SK-N-SH treated with all-trans-retinoic acid at 6 μM for 48 hours (cell line): Measurements from ENCODE around the gene HDAC4.
A peak's percentile ranks its signal among the peaks of the same experiment; 100 is the strongest.

Experiments
- ATAC-seq: fragments of 200-7000 bp; cut with Tn5 transposase; 3 replicates; pipeline ENCODE4 v1.9.1; 2020; ENCODE audit warnings: mild to moderate bottlenecking, moderate library complexity
- ARNTL ChIP-seq: fragments of 450-650 bp; formaldehyde crosslinking; IDR thresholded peaks from 2 replicates; pipeline ENCODE4 v1.5.0; 2020; ENCODE audit warnings: low read depth, mild to moderate bottlenecking, moderate library complexity, borderline replicate concordance
- BACH2 ChIP-seq: fragments of 250-450 bp; sonication (Bioruptor Pico); IDR thresholded peaks from 2 replicates; pipeline ENCODE4 v1.9.0; 2021; ENCODE audit warnings: mild to moderate bottlenecking, borderline replicate concordance
- CREB5 ChIP-seq: fragments of 250-450 bp; sonication (Bioruptor Pico); IDR thresholded peaks from 2 replicates; pipeline ENCODE4 v1.5.1; 2020; ENCODE audit warnings: low read depth, mild to moderate bottlenecking, moderate library complexity
- CSDC2 ChIP-seq: fragments of 250-450 bp; sonication (Bioruptor Pico); IDR thresholded peaks from 2 replicates; pipeline ENCODE4 v1.5.0; 2020; ENCODE audit warnings: mild to moderate bottlenecking, moderate library complexity
- CSRNP3 ChIP-seq: fragments of 250-450 bp; sonication (Bioruptor Pico); IDR thresholded peaks from 2 replicates; pipeline ENCODE4 v1.5.1; 2021; ENCODE audit warnings: mild to moderate bottlenecking, moderate library complexity
- GLIS3 ChIP-seq: fragments of 250-450 bp; sonication (Bioruptor Pico); IDR thresholded peaks from 2 replicates; pipeline ENCODE4 v1.5.0; 2020; ENCODE audit warnings: mild to moderate bottlenecking, moderate library complexity
- OSR1 ChIP-seq: fragments of 250-450 bp; sonication (Bioruptor Pico); IDR thresholded peaks from 2 replicates; pipeline ENCODE4 v1.8.0; 2022; ENCODE audit warnings: moderate library complexity, mild to moderate bottlenecking, inconsistent platforms
- PPARA ChIP-seq: fragments of 250-450 bp; sonication (Bioruptor Pico); IDR thresholded peaks from 2 replicates; pipeline ENCODE4 v1.5.0; 2020; ENCODE audit warnings: mild to moderate bottlenecking, borderline replicate concordance
- RARB ChIP-seq: fragments of 250-450 bp; sonication (Bioruptor Pico); IDR thresholded peaks from 2 replicates; pipeline ENCODE4 v1.8.0; 2021; ENCODE audit warnings: mild to moderate bottlenecking, moderate library complexity
- SNAI2 ChIP-seq: fragments of 250-450 bp; sonication (Bioruptor Pico); IDR thresholded peaks from 2 replicates; pipeline ENCODE4 v1.5.0; 2020; ENCODE audit warnings: mild to moderate bottlenecking, moderate library complexity
- TOX ChIP-seq: fragments of 250-450 bp; sonication (Bioruptor Pico); IDR thresholded peaks from 2 replicates; pipeline ENCODE4 v1.8.0; 2021; ENCODE audit warnings: mild to moderate bottlenecking, moderate library complexity, borderline replicate concordance
- TSHZ2 ChIP-seq: fragments of 250-450 bp; sonication (Bioruptor Pico); IDR thresholded peaks from 2 replicates; pipeline ENCODE4 v1.5.0; 2020; ENCODE audit warnings: mild to moderate bottlenecking, moderate library complexity
- ZFP30 ChIP-seq: fragments of 450-650 bp; formaldehyde crosslinking; IDR thresholded peaks from 2 replicates; pipeline ENCODE4 v1.5.0; 2022; ENCODE audit warnings: mild to moderate bottlenecking, moderate library complexity
- ZNF565 ChIP-seq: fragments of 450-650 bp; formaldehyde crosslinking; conservative IDR thresholded peaks from 2 replicates; pipeline ENCODE4 v1.5.0; 2020; ENCODE audit warnings: low read depth, mild to moderate bottlenecking, moderate library complexity
- ZNF8 ChIP-seq: fragments of 450-650 bp; formaldehyde crosslinking; IDR thresholded peaks from 2 replicates; pipeline ENCODE4 v1.5.0; 2020; ENCODE audit warnings: mild to moderate bottlenecking, moderate library complexity
- TF ChIP-seq, protein P1 (sequence below): fragments of 250-450 bp; sonication (Bioruptor Pico); IDR thresholded peaks from 2 replicates; pipeline ENCODE4 v1.8.0; 2020; ENCODE audit warnings: mild to moderate bottlenecking, moderate library complexity, borderline replicate concordance

Gene HDAC4

DNA sequence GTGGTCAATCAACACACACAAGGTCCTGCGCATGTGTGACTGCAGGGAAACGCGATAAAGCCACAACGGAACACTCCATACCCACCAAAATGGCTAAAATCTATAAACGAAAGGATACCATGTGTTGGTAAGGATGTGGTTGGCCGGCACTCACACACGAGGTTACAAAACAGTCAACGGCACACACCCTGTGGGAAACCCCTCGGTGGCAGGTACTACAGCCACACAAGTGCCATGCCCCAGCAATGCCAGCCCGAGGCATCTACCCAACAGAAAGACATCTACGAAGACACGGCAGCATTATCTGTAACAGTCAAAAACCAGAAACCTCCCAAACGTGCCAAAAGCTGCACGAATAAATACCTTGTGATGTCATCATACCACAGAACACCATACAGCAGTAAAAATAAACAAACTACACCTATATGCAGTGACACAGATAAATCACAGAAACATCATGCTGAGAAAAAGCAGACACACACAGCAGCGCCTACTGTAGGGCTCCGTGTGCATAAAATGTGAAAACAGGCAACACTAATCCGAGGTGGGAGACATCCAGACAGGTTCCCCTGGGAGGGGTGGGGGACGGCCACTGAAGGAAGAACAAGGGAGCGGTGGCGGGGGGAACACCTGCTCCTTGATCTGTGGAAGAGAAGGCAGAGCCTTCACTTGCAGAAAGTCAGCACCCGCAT lies 36.7 kb downstream of the HDAC4 start (continued):
- TF ChIP-seq, protein P1, sequence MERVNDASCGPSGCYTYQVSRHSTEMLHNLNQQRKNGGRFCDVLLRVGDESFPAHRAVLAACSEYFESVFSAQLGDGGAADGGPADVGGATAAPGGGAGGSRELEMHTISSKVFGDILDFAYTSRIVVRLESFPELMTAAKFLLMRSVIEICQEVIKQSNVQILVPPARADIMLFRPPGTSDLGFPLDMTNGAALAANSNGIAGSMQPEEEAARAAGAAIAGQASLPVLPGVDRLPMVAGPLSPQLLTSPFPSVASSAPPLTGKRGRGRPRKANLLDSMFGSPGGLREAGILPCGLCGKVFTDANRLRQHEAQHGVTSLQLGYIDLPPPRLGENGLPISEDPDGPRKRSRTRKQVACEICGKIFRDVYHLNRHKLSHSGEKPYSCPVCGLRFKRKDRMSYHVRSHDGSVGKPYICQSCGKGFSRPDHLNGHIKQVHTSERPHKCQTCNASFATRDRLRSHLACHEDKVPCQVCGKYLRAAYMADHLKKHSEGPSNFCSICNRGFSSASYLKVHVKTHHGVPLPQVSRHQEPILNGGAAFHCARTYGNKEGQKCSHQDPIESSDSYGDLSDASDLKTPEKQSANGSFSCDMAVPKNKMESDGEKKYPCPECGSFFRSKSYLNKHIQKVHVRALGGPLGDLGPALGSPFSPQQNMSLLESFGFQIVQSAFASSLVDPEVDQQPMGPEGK, result no peak
- TF ChIP-seq RARB (CRISPR knock-in tag), result no peak

- no peak for ATAC-seq
- TF ChIP-seq PPARA (no peak), SNAI2 (CRISPR knock-in tag) (no peak), RARB (CRISPR knock-in tag) (no peak), ZNF565 (no peak), CSDC2 (CRISPR knock-in tag) (no peak), CSRNP3 (CRISPR knock-in tag) (no peak), BACH2 (CRISPR knock-in tag) (no peak), ZFP30 (CRISPR knock-in tag) (no peak), OSR1 (no peak), ARNTL (CRISPR knock-in tag) (no peak), TOX (CRISPR knock-in tag) (no peak), CREB5 (CRISPR knock-in tag) (no peak), ZNF8 (CRISPR knock-in tag) (no peak), TSHZ2 (CRISPR knock-in tag) (no peak)
- TF ChIP-seq, protein P1, result no peak
These were observed 38.3 kb downstream of the HDAC4 start for GRCh38 chr2:239362507-239362906.

- ATAC-seq, result peak; percentile 56; the same call in 1 of the 3 replicates
- TF ChIP-seq, protein P1, result no peak
- no peak for TF ChIP-seq ZNF8 (CRISPR knock-in tag)
- TF ChIP-seq GLIS3 (CRISPR knock-in tag), result no peak
- TF ChIP-seq ZNF565, result no peak
- no peak for TF ChIP-seq BACH2 (CRISPR knock-in tag)
These were observed 39.5 kb downstream of the HDAC4 start for GRCh38 chr2:239361311-239361642.
